OCI-LY3 (cell line): ENCODE measurements around the gene XXYLT1.

Source experiments
- H2AFZ ChIP-seq: fragments of 200-600, 300-600 bp; shearing (Covaris generic); 2 replicates; pipeline ENCODE4 v1.6.0; 2014; ENCODE audit warnings: antibody characterized with exemption, low read depth, low read length
- H3K27ac ChIP-seq: fragments of 200-600, 300-600 bp; sonication (generic); 2 replicates; pipeline ENCODE4 v1.5.1; 2014; ENCODE audit warnings: mild to moderate bottlenecking, low read length, moderate library complexity, mixed read lengths
- H3K27me3 ChIP-seq: fragments of 200-600, 300-600 bp; sonication (generic); 2 replicates; pipeline ENCODE4 v1.6.1; 2014; ENCODE audit warnings: low read depth, low read length, mixed read lengths
- H3K36me3 ChIP-seq: fragments of 200-600, 300-600 bp; sonication (generic); replicated peaks from 2 replicates; pipeline ENCODE3; 2014; ENCODE audit warnings: low read depth, low read length, mixed read lengths
- H3K4me1 ChIP-seq: fragments of 300-600, 200-600 bp; sonication (generic); 2 replicates; pipeline ENCODE4 v1.6.1; 2014; ENCODE audit warnings: low read length, mixed read lengths
- H3K4me2 ChIP-seq: fragments of 200-600, 300-600 bp; sonication (generic); 2 replicates; pipeline ENCODE4 v1.6.1; 2014; ENCODE audit warnings: low read length, mixed read lengths
- H3K4me3 ChIP-seq: fragments of 300-600, 200-600 bp; sonication (generic); 2 replicates; pipeline ENCODE4 v1.5.1; 2014; ENCODE audit warnings: antibody characterized with exemption, mild to moderate bottlenecking, low read length, moderate library complexity
- H3K79me2 ChIP-seq: fragments of 300-600, 200-600 bp; shearing (Covaris generic); 2 replicates; pipeline ENCODE4 v1.6.1; 2014; ENCODE audit warnings: mild to moderate bottlenecking, low read length, mixed read lengths
- H3K9ac ChIP-seq: fragments of 300-600, 200-600 bp; shearing (Covaris generic); 2 replicates; pipeline ENCODE4 v1.6.0; 2014; ENCODE audit warnings: mild to moderate bottlenecking, low read length, moderate library complexity
- H3K9me3 ChIP-seq: fragments of 200-600, 300-600 bp; shearing (Covaris generic); 2 replicates; pipeline ENCODE4 v1.6.1; 2014; ENCODE audit warnings: low read length, mixed read lengths; ENCODE audit not compliant: insufficient read depth
- H4K20me1 ChIP-seq: fragments of 200-600, 300-600 bp; sonication (generic); 2 replicates; pipeline ENCODE4 v1.6.1; 2016; ENCODE audit warnings: low read length, mixed read lengths; ENCODE audit not compliant: insufficient read depth
- CTCF ChIP-seq: fragments of 200-600, 300-600 bp; sonication (generic); IDR thresholded peaks from 2 replicates; pipeline ENCODE4 v1.5.1; 2014; ENCODE audit warnings: antibody characterized with exemption, low read length, low read depth
- EZH2phosphoT487 ChIP-seq: fragments of 200-600 bp; shearing (Covaris generic); IDR thresholded peaks from 2 replicates; pipeline ENCODE4 v1.6.1; 2018; ENCODE audit warnings: antibody characterized with exemption, mixed run types, low read depth

The XXYLT1 gene

GRCh38 chr3:195085356-195086130 lies 185.4 kb downstream of the XXYLT1 start:
- Histone ChIP-seq H4K20me1 (no peaks in the 10 kb centered on the region), H3K36me3 (no peaks in the 10 kb centered on the region), H3K27me3 (no peaks in the 10 kb centered on the region), H3K79me2 (no peaks in the 10 kb centered on the region), H2AFZ (no peak overlapping the region), H3K4me3 (no peak overlapping the region), H3K27ac (no peak overlapping the region), H3K4me2 (no peak overlapping the region), H3K9me3 (no peaks in the 10 kb centered on the region), H3K9ac (no peak overlapping the region), H3K4me1 (no peaks in the 10 kb centered on the region)
- no peak for TF ChIP-seq CTCF
- TF ChIP-seq EZH2phosphoT487 = no peak

GRCh38 chr3:195084746-195085145 lies 186.2 kb downstream of the XXYLT1 start:
- Histone ChIP-seq H3K36me3 (no peaks in the 10 kb centered on the region), H3K4me1 (peaks cover 5% of the 10 kb centered on the region), H3K9ac (no peak overlapping the region), H3K4me2 (no peak overlapping the region), H3K9me3 (no peaks in the 10 kb centered on the region), H4K20me1 (no peaks in the 10 kb centered on the region), H3K79me2 (no peaks in the 10 kb centered on the region), H3K4me3 (no peak overlapping the region), H3K27ac (no peak overlapping the region), H3K27me3 (no peaks in the 10 kb centered on the region), H2AFZ (no peak overlapping the region)
- no peak for TF ChIP-seq EZH2phosphoT487
- TF ChIP-seq CTCF = no peak

GRCh38 chr3:195083659-195084058 lies 187.3 kb downstream of the XXYLT1 start:
- no peak overlapping the region for H3K4me2 ChIP-seq
- H3K27ac ChIP-seq = no peak overlapping the region
- peaks cover 8% of the 10 kb centered on the region for H3K4me1 ChIP-seq
- H3K4me3 ChIP-seq = no peak overlapping the region
- H3K79me2 ChIP-seq = no peaks in the 10 kb centered on the region
- H3K9me3 ChIP-seq = no peaks in the 10 kb centered on the region
- no peaks in the 10 kb centered on the region for H3K27me3 ChIP-seq
- H3K9ac ChIP-seq = no peak overlapping the region
- TF ChIP-seq EZH2phosphoT487 (no peak), CTCF (no peak)
- no peaks in the 10 kb centered on the region for H3K36me3 ChIP-seq
- no peak overlapping the region for H2AFZ ChIP-seq
- H4K20me1 ChIP-seq = no peaks in the 10 kb centered on the region

- H3K27ac ChIP-seq = no peak overlapping the region
- no peak for TF ChIP-seq CTCF
- no peaks in the 10 kb centered on the region for H3K36me3 ChIP-seq
- no peaks in the 10 kb centered on the region for H3K79me2 ChIP-seq
- no peak overlapping the region for H3K4me2 ChIP-seq
- H3K4me1 ChIP-seq = peaks cover 8% of the 10 kb centered on the region
- no peaks in the 10 kb centered on the region for H4K20me1 ChIP-seq
- no peak overlapping the region for H2AFZ ChIP-seq
- H3K27me3 ChIP-seq = no peaks in the 10 kb centered on the region
- H3K9me3 ChIP-seq = no peaks in the 10 kb centered on the region
- H3K4me3 ChIP-seq = no peak overlapping the region
- no peak overlapping the region for H3K9ac ChIP-seq
These were observed 188.1 kb downstream of the XXYLT1 start for GRCh38 chr3:195082811-195083210.
